Stimulated activated effector memory CD8-positive, alpha-beta T cell treated with anti-CD3 and anti-CD28 coated beads, Interleukin-12 subunit alpha, Interleukin-12 subunit beta, amount 100 ng/mL, for 72 hours (primary cell): ENCODE results near the gene MERTK.
A peak's percentile ranks its signal among the peaks of the same experiment; 100 is the strongest.
"Not testable (repeated sequence)": the region's sequence is repeated elsewhere in the genome, so short reads cannot be mapped to it uniquely, and the experiment has no call there.

Experiments
- ATAC-seq: fragments of 150-1000 bp; cut with Tn5 transposase; 2 replicates; pipeline ENCODE4 v1.10.0; 2021
- DNase-seq, 2 donors: peaks; one replicate each; pipeline ENCODE4 v3.0.0; 2021 to 2022; ENCODE audit warnings: low spot score in 2 of 2
- H3K27ac Mint-ChIP-seq: one replicate; pipeline ENCODE4 v1.8.0; 2022; ENCODE audit warnings: mild to moderate bottlenecking, mixed read lengths
- H3K36me3 Mint-ChIP-seq: one replicate; pipeline ENCODE4 v1.8.0; 2022; ENCODE audit warnings: mild to moderate bottlenecking, mixed read lengths
- H3K4me1 Mint-ChIP-seq: one replicate; pipeline ENCODE4 v1.8.0; 2022; ENCODE audit warnings: mixed read lengths
- H3K4me3 Mint-ChIP-seq: one replicate; pipeline ENCODE4 v1.8.0; 2022; ENCODE audit warnings: mild to moderate bottlenecking, mixed read lengths
- H3K9me3 Mint-ChIP-seq: one replicate; pipeline ENCODE4 v1.8.0; 2022; ENCODE audit warnings: mixed read lengths

The MERTK gene

GRCh38 chr2:111948832-111949231 is 50.4 kb downstream of the MERTK start:
- H3K27ac Mint-ChIP-seq, result no peak overlapping the region
- H3K36me3 Mint-ChIP-seq, result no peaks in the 10 kb centered on the region
- peaks cover 14% of the 10 kb centered on the region for H3K4me1 Mint-ChIP-seq
- H3K4me3 Mint-ChIP-seq, result no peak overlapping the region
- no peak for ATAC-seq
- DNase-seq, result no peak
- H3K9me3 Mint-ChIP-seq, result no peaks in the 10 kb centered on the region

GRCh38 chr2:111950236-111950635 is 51.8 kb downstream of the MERTK start:
- Mint-ChIP-seq H3K36me3 (no peaks in the 10 kb centered on the region), H3K27ac (no peak overlapping the region), H3K4me1 (peaks cover 19% of the 10 kb centered on the region), H3K9me3 (no peaks in the 10 kb centered on the region), H3K4me3 (no peak overlapping the region)
- no peak for DNase-seq
- ATAC-seq, result no peak

- no peaks in the 10 kb centered on the region for H3K36me3 Mint-ChIP-seq
- ATAC-seq (no peak), DNase-seq (no peak)
- peaks cover 19% of the 10 kb centered on the region for H3K4me1 Mint-ChIP-seq
- no peak overlapping the region for H3K4me3 Mint-ChIP-seq
- no peak overlapping the region for H3K27ac Mint-ChIP-seq
- no peaks in the 10 kb centered on the region for H3K9me3 Mint-ChIP-seq
These were observed 53.1 kb downstream of the MERTK start for GRCh38 chr2:111951486-111951885.

GRCh38 chr2:111952871-111953452 is 54.6 kb downstream of the MERTK start:
- Mint-ChIP-seq H3K36me3 (no peaks in the 10 kb centered on the region), H3K27ac (no peak overlapping the region), H3K9me3 (no peaks in the 10 kb centered on the region), H3K4me3 (no peak overlapping the region), H3K4me1 (peaks cover 19% of the 10 kb centered on the region)
- DNase-seq (peak in 1 of 2 donors; percentile 60), ATAC-seq (peak; percentile 96)

GRCh38 chr2:111954602-111955332 is 56.4 kb downstream of the MERTK start:
- Mint-ChIP-seq H3K36me3 (no peaks in the 10 kb centered on the region), H3K4me1 (peaks cover 19% of the 10 kb centered on the region), H3K4me3 (no peak overlapping the region), H3K9me3 (no peaks in the 10 kb centered on the region), H3K27ac (no peak overlapping the region)
- DNase-seq (no peak), ATAC-seq (no peak)

- Mint-ChIP-seq H3K36me3 (no peaks in the 10 kb centered on the region), H3K4me1 (peaks cover 14% of the 10 kb centered on the region), H3K9me3 (no peaks in the 10 kb centered on the region), H3K27ac (no peak overlapping the region), H3K4me3 (no peak overlapping the region)
- DNase-seq (no peak), ATAC-seq (no peak)
These were observed 59.5 kb downstream of the MERTK start for GRCh38 chr2:111957872-111958354.

- Mint-ChIP-seq H3K9me3 (no peaks in the 10 kb centered on the region), H3K4me3 (no peak overlapping the region), H3K36me3 (no peaks in the 10 kb centered on the region), H3K4me1 (peaks cover 5% of the 10 kb centered on the region), H3K27ac (no peak overlapping the region)
- DNase-seq (no peak), ATAC-seq (no peak)
These were observed 60.5 kb downstream of the MERTK start for GRCh38 chr2:111958901-111959300.

GRCh38 chr2:111961663-111962062 is 63.3 kb downstream of the MERTK start:
- Mint-ChIP-seq H3K4me1 (no peaks in the 10 kb centered on the region), H3K36me3 (no peaks in the 10 kb centered on the region), H3K4me3 (no peak overlapping the region), H3K9me3 (no peaks in the 10 kb centered on the region), H3K27ac (no peak overlapping the region)
- ATAC-seq (no peak), DNase-seq (no peak)

GRCh38 chr2:111963086-111963485 is 64.7 kb downstream of the MERTK start:
- not testable (repeated sequence) for ATAC-seq, H3K27ac Mint-ChIP-seq, DNase-seq, H3K9me3 Mint-ChIP-seq, H3K36me3 Mint-ChIP-seq, H3K4me3 Mint-ChIP-seq, H3K4me1 Mint-ChIP-seq

- H3K9me3 Mint-ChIP-seq, DNase-seq, H3K4me3 Mint-ChIP-seq, H3K4me1 Mint-ChIP-seq, ATAC-seq, H3K36me3 Mint-ChIP-seq, H3K27ac Mint-ChIP-seq: not testable (repeated sequence)
These were observed 65.1 kb downstream of the MERTK start for GRCh38 chr2:111963508-111963907.

- Mint-ChIP-seq H3K9me3 (no peaks in the 10 kb centered on the region), H3K27ac (no peak overlapping the region), H3K36me3 (no peaks in the 10 kb centered on the region), H3K4me1 (no peaks in the 10 kb centered on the region), H3K4me3 (no peak overlapping the region)
- DNase-seq (no peak), ATAC-seq (no peak)
These were observed 66.7 kb downstream of the MERTK start for GRCh38 chr2:111965062-111965461.

GRCh38 chr2:111966241-111966640 is 67.8 kb downstream of the MERTK start:
- Mint-ChIP-seq H3K27ac (no peak overlapping the region), H3K36me3 (no peaks in the 10 kb centered on the region), H3K4me3 (no peak overlapping the region), H3K4me1 (no peaks in the 10 kb centered on the region), H3K9me3 (no peaks in the 10 kb centered on the region)
- no peak for DNase-seq
- no peak for ATAC-seq

- ATAC-seq (no peak), DNase-seq (no peak)
- Mint-ChIP-seq H3K4me3 (no peak overlapping the region), H3K36me3 (no peaks in the 10 kb centered on the region), H3K4me1 (no peaks in the 10 kb centered on the region), H3K27ac (peak overlapping the region; percentile 54), H3K9me3 (no peaks in the 10 kb centered on the region)
These were observed 68.6 kb downstream of the MERTK start for GRCh38 chr2:111967018-111967417.

GRCh38 chr2:111970453-111970852 is 72.0 kb downstream of the MERTK start:
- H3K9me3 Mint-ChIP-seq, result no peaks in the 10 kb centered on the region
- H3K36me3 Mint-ChIP-seq, result no peaks in the 10 kb centered on the region
- ATAC-seq, result no peak
- H3K4me3 Mint-ChIP-seq, result no peak overlapping the region
- peaks cover 6% of the 10 kb centered on the region for H3K4me1 Mint-ChIP-seq
- no peak for DNase-seq
- no peak overlapping the region for H3K27ac Mint-ChIP-seq

GRCh38 chr2:111972955-111973565 is 74.7 kb downstream of the MERTK start:
- Mint-ChIP-seq H3K4me1 (peaks cover 6% of the 10 kb centered on the region), H3K36me3 (no peaks in the 10 kb centered on the region), H3K9me3 (peaks cover 13% of the 10 kb centered on the region), H3K27ac (no peak overlapping the region), H3K4me3 (no peak overlapping the region)
- ATAC-seq (peak; percentile 36), DNase-seq (no peak)

- DNase-seq (no peak), ATAC-seq (no peak)
- Mint-ChIP-seq H3K4me1 (peaks cover 6% of the 10 kb centered on the region), H3K9me3 (peaks cover 13% of the 10 kb centered on the region), H3K27ac (no peak overlapping the region), H3K4me3 (no peak overlapping the region), H3K36me3 (no peaks in the 10 kb centered on the region)
These were observed 75.3 kb downstream of the MERTK start for GRCh38 chr2:111973701-111974100.
